ENCODE data around the gene STAC2.

Gene STAC2

GRCh38 chr17:39225959-39226683, 376 bp upstream of the STAC2 start:
- no peak for DNase-seq (ENCODE audit: insufficient read length, low spot score)
- FAIRE-seq = no peak
- TF ChIP-seq POLR2A (IDR thresholded peaks at IDR 0.05; ENCODE audit: low read depth, low read length) = no peak

- FAIRE-seq (no peak), DNase-seq (ENCODE audit: insufficient read length, low spot score) (no peak)
- TF ChIP-seq POLR2A (IDR thresholded peaks at IDR 0.05; ENCODE audit: low read depth, low read length) = no peak
Measured at GRCh38 chr17:39224778-39225307, 902 bp downstream of the STAC2 start.

GRCh38 chr17:39223907-39224777, 1.6 kb downstream of the STAC2 start:
- DNase-seq (ENCODE audit: insufficient read length, low spot score) (no peak), FAIRE-seq (no peak)
- no peak for TF ChIP-seq POLR2A (IDR thresholded peaks at IDR 0.05; ENCODE audit: low read depth, low read length)

GRCh38 chr17:39222866-39223834, 2.6 kb downstream of the STAC2 start:
- no peak for TF ChIP-seq POLR2A (IDR thresholded peaks at IDR 0.05; ENCODE audit: low read depth, low read length)
- no peak for FAIRE-seq
- DNase-seq (ENCODE audit: insufficient read length, low spot score) = no peak

GRCh38 chr17:39222151-39222550, 3.6 kb downstream of the STAC2 start:
- FAIRE-seq (no peak), DNase-seq (ENCODE audit: insufficient read length, low spot score) (no peak)
- TF ChIP-seq POLR2A (IDR thresholded peaks at IDR 0.05; ENCODE audit: low read depth, low read length) = no peak

GRCh38 chr17:39221572-39221971, 4.2 kb downstream of the STAC2 start:
- DNase-seq (ENCODE audit: insufficient read length, low spot score) = no peak
- TF ChIP-seq POLR2A (IDR thresholded peaks at IDR 0.05; ENCODE audit: low read depth, low read length) = no peak
- FAIRE-seq = no peak

- DNase-seq (ENCODE audit: insufficient read length, low spot score) (no peak), FAIRE-seq (no peak)
- TF ChIP-seq POLR2A (IDR thresholded peaks at IDR 0.05; ENCODE audit: low read depth, low read length) = no peak
Measured at GRCh38 chr17:39219647-39220154, 6.0 kb downstream of the STAC2 start.

GRCh38 chr17:39218906-39219305, 6.8 kb downstream of the STAC2 start:
- FAIRE-seq = no peak
- no peak for DNase-seq (ENCODE audit: insufficient read length, low spot score)
- no peak for TF ChIP-seq POLR2A (IDR thresholded peaks at IDR 0.05; ENCODE audit: low read depth, low read length)

- FAIRE-seq = no peak
- DNase-seq (ENCODE audit: insufficient read length, low spot score) = no peak
- no peak for TF ChIP-seq POLR2A (IDR thresholded peaks at IDR 0.05; ENCODE audit: low read depth, low read length)
Measured at GRCh38 chr17:39217734-39218369, 7.9 kb downstream of the STAC2 start.

- no peak for FAIRE-seq
- DNase-seq (ENCODE audit: insufficient read length, low spot score) = peak; percentile 96
- no peak for TF ChIP-seq POLR2A (IDR thresholded peaks at IDR 0.05; ENCODE audit: low read depth, low read length)
Measured at GRCh38 chr17:39213852-39214251, 11.9 kb downstream of the STAC2 start.

- DNase-seq (ENCODE audit: insufficient read length, low spot score) (no peak), FAIRE-seq (no peak)
- no peak for TF ChIP-seq POLR2A (IDR thresholded peaks at IDR 0.05; ENCODE audit: low read depth, low read length)
Measured at GRCh38 chr17:39212841-39213480, 12.8 kb downstream of the STAC2 start.

GRCh38 chr17:39212195-39212810, 13.4 kb downstream of the STAC2 start:
- TF ChIP-seq POLR2A (IDR thresholded peaks at IDR 0.05; ENCODE audit: low read depth, low read length) = no peak
- no peak for FAIRE-seq
- DNase-seq (ENCODE audit: insufficient read length, low spot score) = no peak
